Measurements from ENCODE around the gene TSHZ3.

The TSHZ3 gene

DNA sequence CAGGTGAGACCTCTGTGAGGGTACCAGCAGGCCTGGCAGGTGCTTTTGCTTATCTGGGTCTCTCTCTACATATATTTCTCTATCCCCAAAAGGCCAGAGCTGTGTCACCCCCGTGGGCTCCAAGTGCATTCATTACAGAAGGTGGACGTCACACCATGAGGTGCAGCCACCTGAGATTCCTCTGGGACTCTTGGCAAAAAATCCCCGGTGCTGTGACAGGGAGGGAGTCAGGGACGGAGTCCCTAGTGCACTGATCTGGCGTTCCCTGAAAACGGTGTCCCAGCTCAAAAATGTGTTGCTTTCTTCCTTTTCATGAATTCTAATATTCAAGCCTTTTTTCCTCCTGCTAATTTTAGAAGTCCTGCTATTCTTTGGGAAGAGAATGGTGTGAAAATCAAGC is 13.5 kb downstream of the TSHZ3 start:
- DNase-seq (ENCODE audit: low read depth, low spot score) = no peak

DNA sequence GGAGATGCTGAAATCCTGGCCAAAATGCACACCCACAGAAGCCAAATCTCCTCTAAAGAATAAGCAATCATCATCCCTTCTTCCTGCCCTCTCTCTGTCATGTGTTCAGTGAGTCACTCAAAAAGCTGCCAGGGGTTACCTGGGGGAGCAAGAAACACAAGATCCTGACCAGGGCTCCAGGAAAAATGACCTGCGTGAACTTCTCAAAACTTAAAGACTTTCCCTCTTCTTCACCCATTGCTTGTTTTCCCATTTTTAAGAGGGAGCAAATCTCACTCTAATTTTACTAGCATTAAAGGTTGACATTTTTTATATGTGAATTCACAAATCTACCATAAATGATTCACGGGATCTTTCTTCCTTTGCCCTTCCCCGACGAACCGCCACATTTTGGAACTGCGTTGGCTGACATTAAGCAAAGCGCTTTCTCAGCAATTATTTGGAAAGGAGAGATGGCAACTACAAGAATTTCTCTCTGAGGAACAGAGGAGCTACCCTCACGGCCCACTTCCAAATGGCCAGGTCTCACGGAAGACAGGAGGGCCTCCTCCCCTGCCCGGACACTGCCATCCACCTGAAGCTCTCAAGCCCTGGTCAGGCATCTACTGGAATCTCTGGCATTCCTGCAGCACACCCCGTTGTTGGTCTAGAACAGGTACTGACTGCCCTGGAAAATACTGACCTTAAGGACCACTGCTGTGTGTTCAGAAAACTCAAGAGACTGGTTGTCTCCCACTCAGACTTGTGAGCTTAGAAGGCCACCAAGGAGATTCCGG is 14.2 kb downstream of the TSHZ3 start:
- no peak for DNase-seq (ENCODE audit: low read depth, low spot score)

- DNase-seq (ENCODE audit: low read depth, low spot score) = no peak
These were observed 15.0 kb downstream of the TSHZ3 start for GRCh38 chr19:31334101-31334848.

DNA sequence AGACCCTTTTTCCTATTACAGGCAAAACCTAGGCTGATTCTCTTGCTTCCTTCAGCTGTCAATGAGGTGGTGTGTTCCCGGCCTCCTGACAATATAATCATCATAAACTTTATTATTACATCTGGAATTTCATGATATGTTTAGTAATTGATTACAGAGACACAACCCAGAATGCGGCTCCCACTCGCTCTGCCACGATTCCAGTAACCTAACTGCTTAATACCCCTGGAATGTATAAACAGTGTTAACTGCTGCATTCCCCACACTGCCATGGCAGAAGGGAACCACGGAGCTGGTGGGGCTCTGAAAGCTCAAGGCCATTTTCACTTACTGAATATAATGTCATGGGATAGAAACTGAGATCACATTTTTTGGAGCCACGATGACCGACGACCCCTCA is 17.1 kb downstream of the TSHZ3 start:
- no peak for DNase-seq (ENCODE audit: low read depth, low spot score)

DNA sequence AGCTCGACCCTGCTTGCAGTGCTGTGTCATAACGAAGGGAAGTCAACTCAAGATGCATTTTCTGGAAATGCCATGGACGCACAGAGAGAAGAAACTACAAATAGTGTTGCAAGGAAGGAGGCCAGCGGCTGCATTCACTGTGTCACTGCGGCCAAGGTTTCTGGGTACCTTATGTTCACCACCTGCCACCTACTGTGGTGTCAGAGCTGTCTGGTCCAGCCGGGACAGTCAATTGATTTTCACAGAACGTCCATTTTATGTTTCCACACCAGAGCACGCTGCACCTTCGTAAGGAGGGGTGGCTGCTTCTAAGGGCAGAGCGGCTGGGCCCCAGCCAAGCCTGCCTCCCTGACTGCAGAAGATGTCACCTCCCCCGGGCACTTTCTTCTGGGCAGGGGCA is 17.7 kb downstream of the TSHZ3 start:
- DNase-seq (ENCODE audit: low read depth, low spot score) = no peak

GRCh38 chr19:31330761-31331160 is 18.5 kb downstream of the TSHZ3 start:
- DNase-seq (ENCODE audit: low read depth, low spot score) = no peak

DNA sequence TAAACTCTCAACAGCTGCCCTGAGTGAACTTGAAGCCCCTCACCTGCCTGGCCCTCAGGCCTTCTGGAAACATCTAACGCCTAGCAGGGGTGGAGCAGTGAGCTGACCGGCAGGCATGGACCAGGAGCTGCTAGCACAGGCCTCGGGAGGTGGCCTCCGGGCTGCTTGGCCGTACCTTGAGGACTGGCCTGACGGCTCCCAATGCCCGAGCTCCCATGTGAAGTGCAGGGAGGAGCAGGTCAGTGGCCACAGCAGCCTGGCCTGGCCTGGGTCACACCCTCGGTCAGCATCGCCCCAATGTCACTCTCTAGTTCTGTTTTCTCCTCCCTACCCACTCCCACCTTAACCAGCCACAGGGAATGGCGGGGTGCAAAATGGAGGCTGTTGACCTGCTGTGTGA is 19.0 kb downstream of the TSHZ3 start:
- no peak for DNase-seq (ENCODE audit: low read depth, low spot score)

DNA sequence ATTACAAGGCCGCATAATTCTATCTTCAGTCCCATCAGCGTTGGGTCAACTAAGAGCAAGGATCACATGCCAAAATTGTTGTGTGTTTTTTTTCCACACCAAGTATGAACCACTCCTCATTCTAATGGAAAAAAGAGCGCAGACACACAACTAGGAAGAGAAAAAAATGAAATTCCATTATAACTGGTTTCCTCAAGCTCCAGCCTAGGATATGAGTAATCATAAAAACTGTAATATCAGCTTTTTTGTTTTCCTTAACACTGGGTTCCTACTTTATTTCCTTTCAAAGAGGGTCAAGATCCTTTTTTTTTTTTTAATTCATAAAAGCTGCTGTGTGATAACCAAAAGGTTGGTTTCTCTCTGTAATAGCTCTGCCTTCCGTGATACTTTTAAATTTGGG is 19.4 kb downstream of the TSHZ3 start:
- DNase-seq (ENCODE audit: low read depth, low spot score) = no peak

DNA sequence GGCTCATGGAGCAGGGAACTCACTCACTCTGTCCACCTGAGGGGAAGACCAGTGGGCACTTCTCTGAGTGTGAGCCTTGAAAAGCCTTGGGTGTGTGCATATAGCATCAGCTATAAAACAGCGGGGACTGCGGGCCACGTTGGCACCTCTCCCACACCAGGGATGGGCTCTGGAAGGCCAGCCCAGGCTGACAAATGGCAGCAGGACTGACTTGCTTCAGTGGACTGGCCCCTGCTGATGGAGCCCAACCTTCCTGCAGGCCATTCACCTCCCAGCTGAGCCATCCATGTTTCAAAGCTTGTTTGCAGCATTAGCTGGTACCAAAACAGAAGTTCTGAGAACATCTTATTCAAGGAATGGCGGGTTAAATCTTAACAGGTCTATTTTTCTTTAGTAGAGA is 21.0 kb downstream of the TSHZ3 start:
- DNase-seq (ENCODE audit: low read depth, low spot score) = no peak

DNA sequence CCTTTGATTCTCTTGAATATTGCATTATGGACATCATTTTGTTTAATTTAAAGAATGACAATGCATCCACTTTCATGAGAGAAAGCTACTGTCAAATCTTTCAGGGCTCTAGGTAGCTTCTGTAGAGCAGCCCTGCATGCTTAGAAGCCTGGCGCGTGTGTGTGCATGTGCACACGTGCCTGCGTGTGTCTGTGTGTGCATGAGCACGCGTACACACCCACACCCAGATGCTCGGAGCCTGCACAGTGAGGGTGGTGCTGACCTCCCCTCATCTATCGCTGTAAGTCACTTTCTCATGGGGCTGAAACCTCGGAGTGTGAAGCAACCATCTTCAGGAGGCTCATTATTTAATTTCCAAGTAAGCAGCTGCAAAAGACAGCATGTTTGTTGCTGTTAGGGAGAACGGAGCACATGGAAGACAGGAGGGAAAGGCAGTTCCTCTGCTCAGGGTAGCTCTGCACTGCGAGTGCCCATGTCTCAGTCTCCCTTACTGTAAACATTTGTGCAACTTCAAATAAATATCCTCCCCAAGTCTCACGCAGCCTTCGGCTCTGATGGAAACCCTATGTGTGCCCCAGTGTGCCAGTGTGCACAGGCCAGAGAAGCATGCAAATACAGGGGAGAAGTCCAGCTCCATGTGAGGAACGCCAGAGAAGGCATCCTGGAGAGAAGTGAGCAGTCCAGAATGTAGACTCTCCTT is 22.8 kb downstream of the TSHZ3 start:
- no peak for DNase-seq (ENCODE audit: low read depth, low spot score)

DNA sequence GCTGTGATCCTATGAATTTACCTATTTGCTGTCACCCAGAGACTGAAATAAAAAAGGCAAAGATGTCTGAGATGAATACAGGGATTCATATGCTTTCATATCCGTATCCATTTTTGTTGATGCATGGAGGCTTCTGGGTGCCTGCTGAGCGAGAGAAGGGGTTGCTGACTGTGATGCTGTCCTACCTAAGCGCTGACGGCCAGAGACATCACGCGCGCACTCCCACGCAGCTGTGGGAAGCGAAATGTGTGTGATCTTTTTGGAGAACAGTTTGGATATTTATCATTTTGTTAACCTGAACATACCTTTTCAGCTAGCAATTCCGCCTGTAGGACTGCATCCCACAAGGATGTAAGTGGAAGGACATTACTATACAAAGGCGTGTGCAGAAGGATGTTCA is 23.9 kb downstream of the TSHZ3 start:
- no peak for DNase-seq (ENCODE audit: low read depth, low spot score)

- DNase-seq (ENCODE audit: low read depth, low spot score) = no peak
These were observed 29.8 kb downstream of the TSHZ3 start for GRCh38 chr19:31319465-31319864.

GRCh38 chr19:31318790-31319425 is 30.3 kb downstream of the TSHZ3 start:
- no peak for DNase-seq (ENCODE audit: low read depth, low spot score)

DNA sequence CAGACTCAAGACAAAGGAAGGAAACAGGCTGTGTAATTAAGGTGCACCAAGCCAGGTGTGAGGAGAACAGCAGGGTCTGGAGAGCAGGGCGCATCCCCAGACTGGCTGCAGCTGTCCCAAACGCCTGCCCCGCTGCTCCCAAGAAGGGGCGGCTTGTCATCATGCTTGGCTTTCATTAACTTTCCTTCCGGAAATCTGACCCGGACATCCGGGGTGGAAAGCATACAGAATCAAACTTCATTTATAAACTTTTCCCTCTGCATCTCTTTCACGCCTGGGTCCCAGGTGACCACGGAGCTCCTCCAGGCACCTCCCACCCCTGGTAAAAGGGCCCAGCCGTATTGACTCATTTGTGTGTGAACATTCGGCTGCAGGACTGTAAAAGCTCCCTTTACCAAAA is 31.7 kb downstream of the TSHZ3 start:
- DNase-seq (ENCODE audit: low read depth, low spot score) = no peak

DNA sequence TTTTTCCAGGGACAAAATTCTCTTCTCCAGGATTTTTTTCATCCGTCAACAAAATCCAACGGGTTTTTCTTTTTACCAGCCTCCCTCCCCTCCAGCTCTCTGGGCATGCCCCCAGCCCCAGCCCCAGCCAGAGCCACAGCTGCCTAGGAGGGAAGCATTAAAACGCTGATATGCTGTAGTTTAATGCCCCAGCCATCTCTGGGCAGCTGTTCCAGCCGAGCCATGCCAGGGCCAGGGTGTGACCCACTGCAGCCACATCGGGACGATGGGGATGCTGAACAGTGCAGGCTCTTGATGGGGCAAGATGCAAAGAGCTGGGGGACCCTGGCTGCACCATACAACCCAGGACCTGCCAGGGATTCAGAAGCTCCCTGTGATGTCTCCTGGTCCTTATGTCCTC is 32.1 kb downstream of the TSHZ3 start:
- no peak for DNase-seq (ENCODE audit: low read depth, low spot score)

GRCh38 chr19:31316201-31316951 is 32.9 kb downstream of the TSHZ3 start:
- DNase-seq (ENCODE audit: low read depth, low spot score) = no peak

GRCh38 chr19:31315652-31316051 is 33.6 kb downstream of the TSHZ3 start:
- DNase-seq (ENCODE audit: low read depth, low spot score) = no peak

- no peak for DNase-seq (ENCODE audit: low read depth, low spot score)
These were observed 34.2 kb downstream of the TSHZ3 start for GRCh38 chr19:31314849-31315629.

DNA sequence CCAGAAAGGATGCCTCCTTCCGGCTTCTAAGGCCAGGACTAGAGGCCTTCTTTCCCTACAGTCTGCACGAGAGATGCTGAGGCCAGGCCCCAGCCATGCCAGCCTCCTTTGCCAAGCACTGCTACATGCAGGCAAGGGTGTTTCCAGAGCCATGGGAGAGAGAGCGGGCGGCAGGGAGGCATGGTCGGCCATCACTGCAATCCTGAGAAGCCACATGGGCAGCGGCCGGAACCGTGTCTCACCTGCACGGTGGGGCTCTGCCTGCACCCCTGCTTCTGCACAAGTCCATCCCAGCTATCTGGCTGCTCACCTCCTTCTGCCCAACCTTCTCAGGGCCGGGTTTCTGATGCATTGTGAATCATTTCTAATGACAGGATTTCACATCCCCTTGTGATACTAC is 35.1 kb downstream of the TSHZ3 start:
- no peak for DNase-seq (ENCODE audit: low read depth, low spot score)

GRCh38 chr19:31313291-31314030 is 35.8 kb downstream of the TSHZ3 start:
- no peak for DNase-seq (ENCODE audit: low read depth, low spot score)
